ENCODE results near the gene ERF.

The ERF gene

GRCh38 chr19:42204664-42205063 is 50.3 kb downstream of the ERF start:
- Histone ChIP-seq H3K27me3 (ENCODE audit: insufficient read depth, low read length) (no peaks in the 10 kb centered on the region), H2AFZ (ENCODE audit: low read length) (no peak overlapping the region), H3F3A (ENCODE audit: insufficient read depth, low read length) (no peaks in the 10 kb centered on the region), H3K9me3 (ENCODE audit: low read length) (no peaks in the 10 kb centered on the region), H3K4me3 (ENCODE audit: low read depth, low read length, poor library complexity, severe bottlenecking) (no peak overlapping the region), H3K9me2 (ENCODE audit: low read depth, low read length) (no peaks in the 10 kb centered on the region), H3K27ac (ENCODE audit: low read depth, low read length, poor library complexity, severe bottlenecking) (no peak overlapping the region), H3K9ac (ENCODE audit: low read length) (no peak overlapping the region), H4K20me1 (ENCODE audit: insufficient read depth, low read length) (no peaks in the 10 kb centered on the region), H3K79me2 (ENCODE audit: insufficient read depth, low read length) (no peaks in the 10 kb centered on the region), H3K4me1 (ENCODE audit: insufficient read depth, low read length, severe bottlenecking) (peaks cover 15% of the 10 kb centered on the region), H3K36me3 (ENCODE audit: insufficient read depth, low read length) (peaks cover 92% of the 10 kb centered on the region), H3K4me2 (ENCODE audit: low read length) (no peak overlapping the region)
- TF ChIP-seq EZH2 (IDR thresholded peaks at IDR 0.05; ENCODE audit: borderline replicate concordance, low read length), result no peak
- no peak for TF ChIP-seq CTCF (IDR thresholded peaks at IDR 0.05; ENCODE audit: low read length)

- Histone ChIP-seq H2AFZ (ENCODE audit: low read length) (no peak overlapping the region), H3K27ac (ENCODE audit: low read depth, low read length, poor library complexity, severe bottlenecking) (no peak overlapping the region), H3K27me3 (ENCODE audit: insufficient read depth, low read length) (no peaks in the 10 kb centered on the region), H4K20me1 (ENCODE audit: insufficient read depth, low read length) (no peaks in the 10 kb centered on the region), H3K4me2 (ENCODE audit: low read length) (no peak overlapping the region), H3K9me2 (ENCODE audit: low read depth, low read length) (no peaks in the 10 kb centered on the region), H3K9ac (ENCODE audit: low read length) (no peak overlapping the region), H3F3A (ENCODE audit: insufficient read depth, low read length) (no peaks in the 10 kb centered on the region), H3K79me2 (ENCODE audit: insufficient read depth, low read length) (no peaks in the 10 kb centered on the region), H3K4me1 (ENCODE audit: insufficient read depth, low read length, severe bottlenecking) (peaks cover 24% of the 10 kb centered on the region), H3K9me3 (ENCODE audit: low read length) (no peaks in the 10 kb centered on the region), H3K4me3 (ENCODE audit: low read depth, low read length, poor library complexity, severe bottlenecking) (no peak overlapping the region), H3K36me3 (ENCODE audit: insufficient read depth, low read length) (peaks cover 92% of the 10 kb centered on the region)
- TF ChIP-seq CTCF (IDR thresholded peaks at IDR 0.05; ENCODE audit: low read length) (no peak), EZH2 (IDR thresholded peaks at IDR 0.05; ENCODE audit: borderline replicate concordance, low read length) (no peak)
Measured at GRCh38 chr19:42203700-42204099, 51.2 kb downstream of the ERF start.

DNA sequence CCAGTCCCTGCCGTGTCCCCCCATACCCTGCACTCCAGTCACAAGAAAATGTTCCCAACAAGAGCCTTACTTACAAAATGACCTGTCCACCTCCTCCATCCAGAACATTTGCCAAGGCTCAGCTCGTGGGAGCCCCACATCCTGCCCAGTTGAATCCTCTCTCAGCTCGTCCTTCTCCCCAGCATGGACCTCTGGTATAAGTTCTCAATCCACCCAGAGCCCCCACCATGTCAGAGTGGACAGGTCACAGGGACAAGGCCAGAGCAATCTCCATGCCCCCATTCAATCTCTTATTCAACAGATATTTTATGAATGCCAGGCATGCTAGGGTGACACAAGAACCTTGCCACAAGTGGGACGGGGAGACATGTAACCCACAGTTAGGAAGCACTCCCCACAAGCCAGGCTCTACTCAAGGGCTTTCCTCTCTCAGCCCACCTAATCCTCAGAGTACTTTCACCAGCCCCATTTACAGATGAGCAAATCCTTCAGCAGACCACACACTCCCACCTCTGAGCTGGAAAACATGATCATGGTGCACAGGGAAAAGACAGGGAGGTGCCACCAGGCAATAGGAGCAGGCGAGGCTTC is 52.5 kb downstream of the ERF start:
- H3K4me3 ChIP-seq (ENCODE audit: low read depth, low read length, poor library complexity, severe bottlenecking), result no peak overlapping the region
- no peaks in the 10 kb centered on the region for H3K9me2 ChIP-seq (ENCODE audit: low read depth, low read length)
- H3F3A ChIP-seq (ENCODE audit: insufficient read depth, low read length), result no peaks in the 10 kb centered on the region
- no peak overlapping the region for H3K9ac ChIP-seq (ENCODE audit: low read length)
- peaks cover 24% of the 10 kb centered on the region for H3K4me1 ChIP-seq (ENCODE audit: insufficient read depth, low read length, severe bottlenecking)
- no peaks in the 10 kb centered on the region for H4K20me1 ChIP-seq (ENCODE audit: insufficient read depth, low read length)
- H3K9me3 ChIP-seq (ENCODE audit: low read length), result no peaks in the 10 kb centered on the region
- no peak overlapping the region for H3K27ac ChIP-seq (ENCODE audit: low read depth, low read length, poor library complexity, severe bottlenecking)
- no peak overlapping the region for H3K4me2 ChIP-seq (ENCODE audit: low read length)
- TF ChIP-seq CTCF (IDR thresholded peaks at IDR 0.05; ENCODE audit: low read length) (no peak), EZH2 (IDR thresholded peaks at IDR 0.05; ENCODE audit: borderline replicate concordance, low read length) (no peak)
- no peaks in the 10 kb centered on the region for H3K27me3 ChIP-seq (ENCODE audit: insufficient read depth, low read length)
- H3K36me3 ChIP-seq (ENCODE audit: insufficient read depth, low read length), result peaks cover 89% of the 10 kb centered on the region
- no peak overlapping the region for H2AFZ ChIP-seq (ENCODE audit: low read length)
- H3K79me2 ChIP-seq (ENCODE audit: insufficient read depth, low read length), result no peaks in the 10 kb centered on the region
